ENCODE data around the gene FBXL20.
"Not testable (repeated sequence)": the region's sequence is repeated elsewhere in the genome, so short reads cannot be mapped to it uniquely, and the experiment has no call there.

Gene FBXL20

DNA sequence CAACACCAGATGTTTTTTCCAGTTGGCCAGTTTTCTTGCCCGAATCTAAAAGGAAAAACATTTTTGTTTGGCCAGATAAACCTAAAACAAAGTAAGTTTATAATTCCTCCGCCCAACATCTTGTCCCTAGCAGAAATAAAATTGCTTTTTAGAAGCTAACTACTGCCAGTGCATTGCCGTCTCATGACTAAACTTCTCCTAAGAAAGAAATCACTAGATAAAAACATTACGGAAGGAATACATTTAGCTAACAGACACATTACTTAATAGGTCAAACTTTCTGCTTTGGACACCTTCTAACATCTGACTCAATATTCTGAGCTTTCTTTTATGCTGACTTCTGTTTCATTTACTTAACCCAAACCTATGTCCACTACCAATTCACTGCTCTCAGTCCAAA, 36.2 kb downstream of the FBXL20 start:
- Histone ChIP-seq H3K27me3 (ENCODE audit: control insufficient read depth, insufficient read depth, low read length) (no peaks in the 10 kb centered on the region), H3K9ac (ENCODE audit: low read length) (no peak overlapping the region), H3K36me3 (ENCODE audit: control insufficient read depth, insufficient read depth, low read length) (no peaks in the 10 kb centered on the region), H3K4me3 (ENCODE audit: low read length) (no peak overlapping the region), H3K4me1 (ENCODE audit: control insufficient read depth, insufficient read depth, low read length) (peaks cover 11% of the 10 kb centered on the region), H3K27ac (ENCODE audit: low read depth, low read length) (peak overlapping the region; percentile 55)

DNA sequence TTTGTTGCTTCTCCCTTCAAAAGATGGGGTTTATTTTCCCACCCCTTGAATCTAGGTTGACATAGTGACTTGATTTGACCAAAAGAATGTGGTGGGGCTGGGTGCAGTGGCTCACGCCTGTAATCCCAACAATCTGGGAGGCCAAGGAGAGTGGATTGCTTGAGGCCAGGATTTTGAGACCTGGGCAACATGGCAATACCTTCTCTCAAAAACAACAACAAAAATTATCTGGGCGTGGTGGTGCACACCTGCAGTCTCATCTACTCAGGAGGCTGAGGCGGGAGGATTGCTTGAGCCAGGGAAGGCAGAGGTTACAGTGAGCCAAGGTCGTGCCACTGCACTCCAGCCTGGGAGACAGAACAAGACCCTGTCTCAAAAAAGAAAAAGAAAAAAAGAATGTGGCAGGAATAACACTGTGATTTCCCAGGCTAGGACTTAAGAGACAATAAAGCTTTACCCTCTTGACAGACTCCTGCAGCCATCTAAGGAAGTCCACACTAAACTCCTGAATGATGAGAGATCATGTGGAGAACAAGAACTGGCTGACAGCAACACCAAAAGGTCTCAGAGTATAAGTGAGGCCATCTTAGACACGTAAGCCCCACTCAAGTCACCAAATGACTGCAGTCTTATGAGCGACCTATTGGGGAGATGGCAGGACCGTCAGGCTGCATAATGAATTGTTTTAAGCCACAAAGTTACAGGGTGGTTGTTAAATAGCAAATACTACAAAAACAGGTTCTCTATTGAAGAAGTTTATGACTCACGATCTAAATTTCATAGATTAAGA, 37.0 kb downstream of the FBXL20 start:
- Histone ChIP-seq H3K27ac (ENCODE audit: low read depth, low read length) (no peak overlapping the region), H3K4me1 (ENCODE audit: control insufficient read depth, insufficient read depth, low read length) (peaks cover 11% of the 10 kb centered on the region), H3K4me3 (ENCODE audit: low read length) (no peak overlapping the region)

DNA sequence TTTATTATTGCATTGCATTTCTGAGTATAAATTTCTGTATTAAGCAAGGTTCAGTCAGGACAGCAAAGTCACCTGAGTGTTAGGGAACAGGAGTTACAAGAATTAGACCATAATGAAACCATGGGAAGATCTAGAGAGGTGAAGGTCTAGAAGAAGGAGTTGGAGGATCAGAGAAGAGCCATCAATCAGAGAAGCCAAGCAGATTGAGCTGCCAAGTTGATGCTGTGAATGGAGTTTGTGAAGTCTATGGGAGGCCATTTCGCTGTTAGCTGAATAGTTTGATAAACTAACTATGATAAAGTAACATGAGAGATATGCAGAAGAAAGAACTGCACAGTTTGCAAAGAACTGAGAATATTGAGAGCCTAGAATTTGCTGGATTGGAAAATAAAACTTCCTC, 40.4 kb downstream of the FBXL20 start:
- Histone ChIP-seq H3K27me3 (ENCODE audit: control insufficient read depth, insufficient read depth, low read length) (no peaks in the 10 kb centered on the region), H3K4me3 (ENCODE audit: low read length) (no peak overlapping the region), H3K27ac (ENCODE audit: low read depth, low read length) (no peak overlapping the region), H3K36me3 (ENCODE audit: control insufficient read depth, insufficient read depth, low read length) (no peaks in the 10 kb centered on the region), H3K9ac (ENCODE audit: low read length) (no peak overlapping the region), H3K4me1 (ENCODE audit: control insufficient read depth, insufficient read depth, low read length) (peaks cover 8% of the 10 kb centered on the region)

More for the DNA sequence above, 37.0 kb downstream of the FBXL20 start:
- H3K27me3 ChIP-seq (ENCODE audit: control insufficient read depth, insufficient read depth, low read length) = no peaks in the 10 kb centered on the region
- H3K9ac ChIP-seq (ENCODE audit: low read length) = no peak overlapping the region
- no peaks in the 10 kb centered on the region for H3K36me3 ChIP-seq (ENCODE audit: control insufficient read depth, insufficient read depth, low read length)

DNA sequence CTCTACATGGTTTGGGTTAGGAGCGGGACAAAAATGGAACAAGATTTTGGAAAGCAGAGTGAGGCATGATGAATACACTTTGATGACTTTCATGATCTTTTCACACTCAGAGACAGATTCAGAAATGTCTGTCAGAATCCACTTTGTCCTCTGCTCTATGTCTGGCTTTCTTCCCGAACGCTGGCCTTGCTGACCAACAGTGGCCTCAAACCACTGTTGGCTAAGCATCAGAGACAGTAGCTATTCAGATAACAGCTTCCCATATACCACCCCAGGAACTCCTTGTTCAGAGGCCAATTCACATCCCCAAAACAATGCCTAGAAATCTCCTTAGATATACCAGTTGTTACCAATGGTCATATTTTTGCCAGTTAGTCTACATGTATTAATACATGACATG, 40.9 kb downstream of the FBXL20 start:
- H3K27ac ChIP-seq (ENCODE audit: low read depth, low read length) = no peak overlapping the region
- H3K4me3 ChIP-seq (ENCODE audit: low read length) = no peak overlapping the region
- no peaks in the 10 kb centered on the region for H3K36me3 ChIP-seq (ENCODE audit: control insufficient read depth, insufficient read depth, low read length)
- no peak overlapping the region for H3K9ac ChIP-seq (ENCODE audit: low read length)
- peaks cover 5% of the 10 kb centered on the region for H3K4me1 ChIP-seq (ENCODE audit: control insufficient read depth, insufficient read depth, low read length)
- H3K27me3 ChIP-seq (ENCODE audit: control insufficient read depth, insufficient read depth, low read length) = no peaks in the 10 kb centered on the region

DNA sequence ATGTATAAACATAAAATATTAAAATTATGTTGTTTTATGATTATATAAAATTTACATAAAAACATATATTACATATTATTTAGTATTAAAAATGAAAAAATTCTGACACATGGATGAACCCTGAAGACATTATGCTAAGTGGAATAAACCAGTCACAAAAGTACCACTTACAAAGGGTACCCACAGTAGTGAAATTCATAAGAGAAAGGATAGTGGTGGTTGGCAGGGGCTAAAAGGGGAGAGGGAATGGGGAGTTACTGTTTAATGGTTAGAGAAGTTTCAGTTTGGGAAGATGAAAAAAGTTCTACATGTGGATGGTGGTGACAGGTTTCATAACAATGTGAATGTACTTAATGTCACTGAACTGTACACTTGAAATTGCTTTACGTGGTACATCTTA, 41.4 kb downstream of the FBXL20 start:
- Histone ChIP-seq H3K36me3 (ENCODE audit: control insufficient read depth, insufficient read depth, low read length) (no peaks in the 10 kb centered on the region), H3K9ac (ENCODE audit: low read length) (no peak overlapping the region), H3K27ac (ENCODE audit: low read depth, low read length) (no peak overlapping the region), H3K4me1 (ENCODE audit: control insufficient read depth, insufficient read depth, low read length) (peaks cover 5% of the 10 kb centered on the region), H3K27me3 (ENCODE audit: control insufficient read depth, insufficient read depth, low read length) (no peaks in the 10 kb centered on the region), H3K4me3 (ENCODE audit: low read length) (no peak overlapping the region)

DNA sequence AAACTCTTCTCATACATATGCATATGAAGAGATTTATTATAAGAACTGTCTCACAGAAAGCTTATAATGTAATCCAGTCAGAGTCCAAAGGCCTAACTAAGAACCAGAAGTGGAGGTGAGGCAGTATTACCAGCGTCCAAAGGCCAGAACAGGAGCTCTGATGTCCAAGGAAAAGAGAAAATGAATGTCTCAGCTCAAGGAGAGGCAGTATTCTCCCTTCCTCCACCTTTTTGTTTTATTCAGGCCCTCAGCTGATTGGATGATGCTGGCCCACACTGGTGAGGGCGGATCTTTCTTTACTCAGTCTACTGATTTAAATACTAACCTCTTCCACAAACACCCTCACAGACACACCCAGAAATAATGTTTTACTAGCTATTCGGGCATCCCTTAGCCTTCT, 43.4 kb downstream of the FBXL20 start:
- no peak overlapping the region for H3K9ac ChIP-seq (ENCODE audit: low read length)

DNA sequence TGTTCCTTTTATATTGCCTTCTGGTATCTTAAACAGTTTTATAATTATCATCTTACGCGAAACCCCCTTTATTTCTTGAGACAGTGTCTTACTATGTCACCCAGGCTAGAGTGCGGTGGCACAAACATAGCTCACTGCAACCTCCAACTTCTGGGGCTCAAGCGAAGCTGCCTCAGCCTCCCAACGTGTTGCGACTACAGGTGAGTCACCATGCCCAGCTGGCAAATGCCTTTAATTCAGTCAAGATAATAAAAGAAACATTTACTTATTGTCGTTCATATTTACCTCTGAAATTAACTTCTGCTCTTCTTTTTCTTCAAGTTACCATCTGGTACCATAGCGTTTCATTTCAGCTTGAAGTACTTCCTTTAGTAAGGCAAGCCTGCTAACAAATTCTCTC, 43.9 kb downstream of the FBXL20 start:
- no peak overlapping the region for H3K27ac ChIP-seq (ENCODE audit: low read depth, low read length)
- H3K9ac ChIP-seq (ENCODE audit: low read length) = no peak overlapping the region
- H3K4me3 ChIP-seq (ENCODE audit: low read length) = no peak overlapping the region

More for the DNA sequence above, 43.4 kb downstream of the FBXL20 start:
- no peaks in the 10 kb centered on the region for H3K27me3 ChIP-seq (ENCODE audit: control insufficient read depth, insufficient read depth, low read length)
- H3K36me3 ChIP-seq (ENCODE audit: control insufficient read depth, insufficient read depth, low read length) = no peaks in the 10 kb centered on the region
- H3K27ac ChIP-seq (ENCODE audit: low read depth, low read length) = no peak overlapping the region
- H3K4me1 ChIP-seq (ENCODE audit: control insufficient read depth, insufficient read depth, low read length) = no peaks in the 10 kb centered on the region
- H3K4me3 ChIP-seq (ENCODE audit: low read length) = no peak overlapping the region

DNA sequence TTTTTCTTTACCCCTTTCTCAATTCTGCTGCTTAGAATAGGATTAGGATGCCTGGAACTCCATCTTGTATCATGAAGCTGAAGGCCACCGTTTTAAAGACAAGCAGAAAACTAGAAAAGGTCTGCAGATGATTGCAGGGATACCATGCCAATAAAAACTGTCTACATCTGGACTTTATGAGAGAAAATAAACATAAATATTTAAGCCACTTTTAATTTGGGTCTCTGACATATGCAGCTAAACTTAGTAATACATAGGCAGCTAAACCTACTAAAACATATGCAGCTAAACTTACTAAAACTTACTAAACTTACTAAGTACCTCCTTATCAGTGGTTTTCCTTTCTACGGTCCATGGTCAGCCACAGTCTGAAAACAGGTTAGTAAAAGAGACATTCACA, 48.4 kb downstream of the FBXL20 start:
- no peak overlapping the region for H3K4me3 ChIP-seq (ENCODE audit: low read length)
- no peak overlapping the region for H3K9ac ChIP-seq (ENCODE audit: low read length)
- no peaks in the 10 kb centered on the region for H3K36me3 ChIP-seq (ENCODE audit: control insufficient read depth, insufficient read depth, low read length)
- H3K4me1 ChIP-seq (ENCODE audit: control insufficient read depth, insufficient read depth, low read length) = peaks cover 2% of the 10 kb centered on the region
- no peaks in the 10 kb centered on the region for H3K27me3 ChIP-seq (ENCODE audit: control insufficient read depth, insufficient read depth, low read length)
- no peak overlapping the region for H3K27ac ChIP-seq (ENCODE audit: low read depth, low read length)

More for the DNA sequence above, 43.9 kb downstream of the FBXL20 start:
- Histone ChIP-seq H3K27me3 (ENCODE audit: control insufficient read depth, insufficient read depth, low read length) (no peaks in the 10 kb centered on the region), H3K4me1 (ENCODE audit: control insufficient read depth, insufficient read depth, low read length) (peaks cover 2% of the 10 kb centered on the region), H3K36me3 (ENCODE audit: control insufficient read depth, insufficient read depth, low read length) (no peaks in the 10 kb centered on the region)

DNA sequence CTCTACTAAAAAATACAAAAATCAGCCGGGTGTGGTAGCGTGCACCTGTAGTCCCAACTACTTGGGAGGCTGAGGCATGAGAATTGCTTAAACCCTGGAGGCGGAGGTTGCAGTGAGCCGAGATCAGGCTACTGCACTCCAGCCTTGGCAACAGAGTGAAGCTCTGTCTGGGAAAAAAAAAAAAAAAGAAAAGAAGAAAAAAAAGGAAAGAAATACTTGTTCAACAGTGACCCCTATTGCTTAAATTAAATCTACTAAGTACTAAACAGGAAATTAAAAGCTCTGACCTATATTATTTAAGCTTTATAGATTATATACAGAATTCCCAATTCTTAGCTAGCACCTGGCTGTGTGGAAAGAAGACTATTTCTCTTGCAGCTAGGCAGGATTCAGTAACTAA, 48.9 kb downstream of the FBXL20 start:
- no peaks in the 10 kb centered on the region for H3K36me3 ChIP-seq (ENCODE audit: control insufficient read depth, insufficient read depth, low read length)
- no peak overlapping the region for H3K4me3 ChIP-seq (ENCODE audit: low read length)
- peaks cover 2% of the 10 kb centered on the region for H3K4me1 ChIP-seq (ENCODE audit: control insufficient read depth, insufficient read depth, low read length)
- no peak overlapping the region for H3K9ac ChIP-seq (ENCODE audit: low read length)
- no peaks in the 10 kb centered on the region for H3K27me3 ChIP-seq (ENCODE audit: control insufficient read depth, insufficient read depth, low read length)
- no peak overlapping the region for H3K27ac ChIP-seq (ENCODE audit: low read depth, low read length)

DNA sequence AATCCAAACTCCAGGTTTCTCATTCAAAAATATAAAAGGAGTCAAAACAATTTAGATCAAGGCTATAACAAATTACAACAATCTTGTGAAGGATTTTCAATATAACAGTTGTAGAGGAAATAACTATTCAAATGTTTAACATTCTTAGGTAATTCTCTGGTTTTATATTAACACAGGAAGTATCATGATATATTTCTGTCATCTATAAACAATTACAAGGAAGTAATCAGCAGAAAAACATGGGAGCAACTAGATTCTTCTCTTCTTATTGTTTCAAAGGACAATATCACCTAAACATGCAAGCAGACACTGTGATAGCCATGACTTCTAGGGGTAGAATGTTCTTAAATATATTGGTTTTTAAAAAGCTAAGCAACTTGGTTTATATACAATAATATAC, 49.9 kb downstream of the FBXL20 start:
- Histone ChIP-seq H3K4me3 (ENCODE audit: low read length) (no peak overlapping the region), H3K27ac (ENCODE audit: low read depth, low read length) (no peak overlapping the region), H3K4me1 (ENCODE audit: control insufficient read depth, insufficient read depth, low read length) (peaks cover 2% of the 10 kb centered on the region), H3K36me3 (ENCODE audit: control insufficient read depth, insufficient read depth, low read length) (no peaks in the 10 kb centered on the region), H3K27me3 (ENCODE audit: control insufficient read depth, insufficient read depth, low read length) (no peaks in the 10 kb centered on the region), H3K9ac (ENCODE audit: low read length) (no peak overlapping the region)

DNA sequence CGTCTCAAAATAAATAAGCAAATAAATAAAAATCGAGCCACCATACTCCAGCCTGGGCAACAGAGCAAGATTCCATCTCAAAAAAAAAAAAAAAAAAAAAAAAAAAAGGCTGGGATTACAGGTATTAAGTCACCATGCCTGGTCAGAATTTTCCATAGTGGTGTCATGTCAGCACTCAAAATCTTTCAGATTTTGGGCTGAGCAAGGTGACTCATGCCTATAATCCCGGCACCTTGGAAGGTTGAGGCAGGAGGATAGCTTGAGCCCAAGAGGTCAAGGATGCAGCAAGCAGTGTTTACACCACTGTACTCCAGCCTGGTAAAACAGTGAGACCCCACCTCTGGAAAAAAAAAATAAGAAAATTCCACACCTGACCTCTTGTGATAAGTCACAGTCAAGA, 52.2 kb downstream of the FBXL20 start:
- Histone ChIP-seq H3K4me3 (ENCODE audit: low read length) (no peak overlapping the region), H3K4me1 (ENCODE audit: control insufficient read depth, insufficient read depth, low read length) (peaks cover 2% of the 10 kb centered on the region), H3K36me3 (ENCODE audit: control insufficient read depth, insufficient read depth, low read length) (no peaks in the 10 kb centered on the region), H3K27me3 (ENCODE audit: control insufficient read depth, insufficient read depth, low read length) (no peaks in the 10 kb centered on the region), H3K9ac (ENCODE audit: low read length) (no peak overlapping the region), H3K27ac (ENCODE audit: low read depth, low read length) (no peak overlapping the region)

DNA sequence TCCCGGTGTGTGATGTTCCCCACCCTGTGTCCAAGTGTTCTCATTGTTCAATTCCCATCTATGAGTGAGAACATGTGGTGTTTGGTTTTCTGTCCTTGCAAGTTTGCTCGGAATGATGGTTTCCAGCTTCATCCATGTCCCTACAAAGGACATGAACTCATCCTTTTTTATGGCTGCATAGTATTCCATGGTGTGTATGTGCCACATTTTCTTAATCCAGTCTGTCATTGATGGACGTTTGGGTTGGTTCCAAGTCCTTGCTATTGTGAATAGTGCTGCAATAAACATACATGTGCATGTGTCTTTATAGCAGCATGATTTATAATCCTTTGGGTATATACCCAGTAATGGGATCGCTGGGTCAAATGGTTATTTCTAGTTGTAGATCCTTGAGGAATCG, 54.6 kb downstream of the FBXL20 start:
- H3K4me3 ChIP-seq (ENCODE audit: low read length); H3K27ac ChIP-seq (ENCODE audit: low read depth, low read length); H3K4me1 ChIP-seq (ENCODE audit: control insufficient read depth, insufficient read depth, low read length); H3K36me3 ChIP-seq (ENCODE audit: control insufficient read depth, insufficient read depth, low read length); H3K9ac ChIP-seq (ENCODE audit: low read length); H3K27me3 ChIP-seq (ENCODE audit: control insufficient read depth, insufficient read depth, low read length): not testable (repeated sequence)

DNA sequence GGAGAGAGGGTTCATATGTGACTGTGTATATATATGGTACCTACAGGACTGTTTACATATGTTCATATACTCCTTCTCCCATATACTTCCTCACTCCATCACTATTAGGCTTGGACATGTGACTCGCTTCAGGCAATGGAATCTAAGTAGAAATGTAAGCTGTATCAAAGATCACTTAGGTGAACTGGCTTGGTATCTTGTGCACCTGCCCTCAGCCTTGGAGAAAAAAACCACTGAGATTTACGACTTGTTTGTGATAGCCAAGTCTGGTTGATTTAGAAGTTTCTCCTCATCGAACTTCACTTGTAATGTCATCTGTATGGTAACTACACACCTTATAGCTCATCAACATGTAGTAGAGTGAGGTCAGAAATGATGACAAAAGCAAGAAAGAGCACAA, 59.9 kb downstream of the FBXL20 start:
- Histone ChIP-seq H3K27me3 (ENCODE audit: control insufficient read depth, insufficient read depth, low read length) (no peaks in the 10 kb centered on the region), H3K27ac (ENCODE audit: low read depth, low read length) (no peak overlapping the region), H3K36me3 (ENCODE audit: control insufficient read depth, insufficient read depth, low read length) (no peaks in the 10 kb centered on the region), H3K9ac (ENCODE audit: low read length) (no peak overlapping the region), H3K4me3 (ENCODE audit: low read length) (no peak overlapping the region), H3K4me1 (ENCODE audit: control insufficient read depth, insufficient read depth, low read length) (no peaks in the 10 kb centered on the region)

Data from rectal smooth muscle tissue (tissue), 1 donor.